Neural crest cell (in vitro differentiated cells): ENCODE measurements around the gene CEMIP. TPM values are rescaled to one million over a fixed set of nuclear protein-coding genes. Genes with fewer than 3 reads are reported as not detected.
A peak's percentile ranks its signal among the peaks of the same experiment; 100 is the strongest.

Experiments used
- DNase-seq: peaks from one replicate; pipeline ENCODE4 v3.0.0; 2021; ENCODE audit warnings: low read depth, mixed read lengths, low spot score
- H3K27ac Mint-ChIP-seq: one replicate; pipeline ENCODE4 v1.8.0; 2021; ENCODE audit warnings: mild to moderate bottlenecking, mixed read lengths; ENCODE audit not compliant: unreplicated experiment
- H3K27me3 Mint-ChIP-seq: 2 replicates; pipeline ENCODE4 v1.8.0; 2021; ENCODE audit warnings: low read depth, mild to moderate bottlenecking, mixed read lengths
- H3K36me3 Mint-ChIP-seq: 2 replicates; pipeline ENCODE4 v1.8.0; 2021; ENCODE audit warnings: low read depth, mild to moderate bottlenecking, mixed read lengths
- H3K4me1 Mint-ChIP-seq: 2 replicates; pipeline ENCODE4 v1.8.0; 2021; ENCODE audit warnings: mixed read lengths
- H3K4me3 Mint-ChIP-seq: one replicate; pipeline ENCODE4 v1.8.0; 2021; ENCODE audit warnings: mild to moderate bottlenecking, mixed read lengths
- H3K9me3 Mint-ChIP-seq: 2 replicates; pipeline ENCODE4 v1.8.0; 2021; ENCODE audit warnings: mixed read lengths
- CTCF ChIP-seq: fragments of 200-600 bp; sonication (generic); conservative IDR thresholded peaks from 2 replicates; pipeline ENCODE4 v1.5.0; 2021; ENCODE audit warnings: antibody characterized with exemption, mild to moderate bottlenecking
- microRNA-seq: library from miRNA; unstranded; fragments of <30 nt; microRNA quantifications from one replicate; pipeline ENCODE4, GENCODE V29; 2020
- total RNA-seq: library from RNA; stranded (reverse); gene quantifications from 2 replicates; pipeline ENCODE4 v1.2.1, GENCODE V29; 2021

Gene CEMIP
- total RNA-seq, 1 donor from 2014 or later: 0.33 TPM

GRCh38 chr15:81000144-81000623 lies 221.0 kb downstream of the CEMIP start:
- Mint-ChIP-seq H3K4me3 (peak overlapping the region; percentile 97), H3K9me3 (peaks cover 2% of the 10 kb centered on the region), H3K27ac (peak overlapping the region; percentile 97), H3K4me1 (peaks cover 27% of the 10 kb centered on the region), H3K36me3 (peaks cover 9% of the 10 kb centered on the region), H3K27me3 (no peaks in the 10 kb centered on the region)
- no peak for DNase-seq
- no peak for TF ChIP-seq CTCF

GRCh38 chr15:81000624-81001151 lies 221.5 kb downstream of the CEMIP start, which contains the start of gene TLNRD1:
Gene TLNRD1 (plus strand): TSS chr15:81000923. CDS start chr15:81002272, 1,349 bp downstream.
- Mint-ChIP-seq H3K4me1 (peaks cover 32% of the 10 kb centered on the region), H3K27ac (peak within 1 kb of the TSS; percentile 97), H3K4me3 (peak within 1 kb of the TSS; percentile 97), H3K36me3 (peaks cover 9% of the 10 kb centered on the region), H3K9me3 (peaks cover 2% of the 10 kb centered on the region), H3K27me3 (no peaks in the 10 kb centered on the region)
- peak; percentile 77 for DNase-seq
- no peak for TF ChIP-seq CTCF

Small RNAs within 50 kb of the gene (microRNA-seq; reads per million reads assigned to microRNA genes)
- not detected for gene MIR4514
- not detected for gene MIR549A

Other genes starting within 250 kb of the CEMIP start
- 23.5 and 26.5 TPM in 2 replicates for gene ABHD17C, start 84.1 kb upstream of the CEMIP start, total RNA-seq
- 30.7 and 31.9 TPM in 2 replicates for gene MESD, start 210.4 kb downstream of the CEMIP start, total RNA-seq
- gene TLNRD1, start 221.6 kb downstream of the CEMIP start, total RNA-seq: 30.6 and 31.7 TPM in 2 replicates